GM18873 (cell line): ENCODE results near the gene MED13L.

Source experiments
- ATAC-seq: cut with Tn5 transposase; IDR thresholded peaks from one replicate; pipeline ENCODE4 v1.9.1; 2021; ENCODE audit warnings: mild to moderate bottlenecking, moderate library complexity, moderate number of reproducible peaks; ENCODE audit not compliant: unreplicated experiment, low FRiP score

Gene MED13L

GRCh38 chr12:116277467-116278278, at the start of gene MED13L:
Gene MED13L, minus strand, starts transcription at chr12:116277693. Its CDS starts 562 bp downstream, at chr12:116277131.
- peak; percentile 43 for ATAC-seq

- peak; percentile 85 for ATAC-seq
Observed at GRCh38 chr12:116325336-116325664, 47.8 kb upstream of the MED13L start.

- ATAC-seq = no peak
Observed at GRCh38 chr12:116324654-116325335, 47.3 kb upstream of the MED13L start.

- ATAC-seq = no peak
Observed at GRCh38 chr12:116323406-116324386, 46.2 kb upstream of the MED13L start.

GRCh38 chr12:116321913-116322312, 44.4 kb upstream of the MED13L start:
- ATAC-seq = no peak

- ATAC-seq = no peak
Observed at GRCh38 chr12:116320791-116321217, 43.3 kb upstream of the MED13L start.

- ATAC-seq = no peak
Observed at GRCh38 chr12:116319898-116320621, 42.6 kb upstream of the MED13L start.

- no peak for ATAC-seq
Observed at GRCh38 chr12:116319233-116319897, 41.9 kb upstream of the MED13L start.

- ATAC-seq = no peak
Observed at GRCh38 chr12:116318576-116319232, 41.2 kb upstream of the MED13L start.

GRCh38 chr12:116317986-116318575, 40.6 kb upstream of the MED13L start:
- ATAC-seq = no peak

GRCh38 chr12:116317139-116317538, 39.6 kb upstream of the MED13L start:
- ATAC-seq = no peak

GRCh38 chr12:116314477-116314876, 37.0 kb upstream of the MED13L start:
- no peak for ATAC-seq

- ATAC-seq = no peak
Observed at GRCh38 chr12:116313194-116313927, 35.9 kb upstream of the MED13L start.

- ATAC-seq = no peak
Observed at GRCh38 chr12:116310082-116310481, 32.6 kb upstream of the MED13L start.

GRCh38 chr12:116309343-116309742, 31.9 kb upstream of the MED13L start:
- no peak for ATAC-seq

GRCh38 chr12:116308647-116309046, 31.2 kb upstream of the MED13L start:
- no peak for ATAC-seq

GRCh38 chr12:116306968-116307367, 29.5 kb upstream of the MED13L start:
- no peak for ATAC-seq

GRCh38 chr12:116306506-116306905, 29.0 kb upstream of the MED13L start:
- ATAC-seq = no peak
